Stomach smooth muscle (tissue), 2 donors: Measurements from ENCODE around the gene SELENOW.
"Not testable (repeated sequence)": the region's sequence is repeated elsewhere in the genome, so short reads cannot be mapped to it uniquely, and the experiment has no call there.

Experiments
- H3K27ac ChIP-seq: one replicate; pipeline ENCODE4 v1.7.0; 2013; ENCODE audit warnings: mild to moderate bottlenecking, low read length, inconsistent platforms
- H3K27me3 ChIP-seq, 2 donors: one replicate each; pipeline ENCODE4 v1.7.0; 2013; ENCODE audit warnings: low read length in 2 of 2; ENCODE audit not compliant: insufficient read depth in 2 of 2, control insufficient read depth in 1 of 2
- H3K36me3 ChIP-seq, 2 donors: one replicate each; pipeline ENCODE4 v1.7.0; 2013; ENCODE audit warnings: low read length in 2 of 2; ENCODE audit not compliant: control insufficient read depth in 2 of 2, insufficient read depth in 2 of 2
- H3K4me1 ChIP-seq: one replicate; pipeline ENCODE4 v1.7.0; 2013; ENCODE audit warnings: low read length; ENCODE audit not compliant: control insufficient read depth, insufficient read depth
- H3K4me3 ChIP-seq, 2 donors: one replicate each; pipeline ENCODE4 v1.7.0; 2013; ENCODE audit warnings: low read length in 2 of 2
- H3K9ac ChIP-seq, 2 donors: one replicate each; pipeline ENCODE4 v1.7.0; 2013; ENCODE audit warnings: low read length in 2 of 2, mild to moderate bottlenecking in 1 of 2
- H3K9me3 ChIP-seq, 2 donors: one replicate each; pipeline ENCODE4 v1.7.0; 2013; ENCODE audit warnings: low read length in 2 of 2; ENCODE audit not compliant: control insufficient read depth in 2 of 2
- donor health status: healthy.
- donor health status: Pancreatic carcinoma.

The SELENOW gene

DNA sequence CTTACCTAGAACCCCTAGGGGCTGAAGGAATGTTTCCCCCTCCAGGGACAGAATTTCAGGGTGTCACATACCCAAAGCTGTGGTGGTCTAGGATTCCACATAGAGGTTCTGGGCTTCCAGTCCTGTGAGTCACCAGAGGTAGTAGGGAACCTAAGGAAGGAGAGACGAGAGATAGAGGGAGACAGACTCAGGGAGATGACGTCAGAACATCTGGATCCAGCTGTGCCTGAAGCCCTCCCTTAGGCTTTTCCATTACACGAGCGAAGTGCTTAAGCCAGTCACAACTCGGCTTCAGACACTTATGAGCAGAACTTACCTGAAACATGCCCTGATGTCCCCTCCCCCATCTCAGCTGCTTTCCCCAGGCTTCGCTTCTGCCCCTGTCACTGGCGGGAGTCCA is 11.8 kb upstream of the SELENOW start:
- H3K4me3 ChIP-seq: no peak overlapping the region
- peaks cover 6% of the 10 kb centered on the region for H3K4me1 ChIP-seq
- no peak overlapping the region for H3K27ac ChIP-seq
- H3K27me3 ChIP-seq: no peaks in the 10 kb centered on the region
- H3K36me3 ChIP-seq: no peaks in the 10 kb centered on the region
- no peaks in the 10 kb centered on the region for H3K9me3 ChIP-seq
- no peak overlapping the region for H3K9ac ChIP-seq

DNA sequence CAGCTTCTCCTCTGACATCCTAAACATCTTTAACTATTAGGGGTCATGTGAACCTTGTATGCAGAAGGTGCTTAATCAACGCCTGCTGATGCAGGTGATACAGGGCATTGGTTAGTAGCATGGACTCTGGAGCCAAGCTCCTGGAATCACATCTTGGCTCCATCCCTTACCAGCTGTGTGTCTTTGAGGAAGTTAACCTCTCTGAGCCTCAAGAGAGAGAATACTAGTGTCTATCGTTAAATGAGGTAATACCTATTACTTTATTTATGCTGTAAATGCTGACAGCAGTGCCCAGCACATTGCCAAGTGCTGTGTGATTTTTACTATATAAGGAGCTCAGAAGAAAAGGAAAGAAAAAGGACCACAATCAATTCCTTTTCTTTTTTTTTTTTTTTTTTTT is 11.2 kb upstream of the SELENOW start:
- no peak overlapping the region for H3K27ac ChIP-seq
- no peak overlapping the region for H3K9ac ChIP-seq
- H3K9me3 ChIP-seq: no peaks in the 10 kb centered on the region
- H3K4me3 ChIP-seq: no peak overlapping the region
- peaks cover 6% of the 10 kb centered on the region for H3K4me1 ChIP-seq
- no peaks in the 10 kb centered on the region for H3K36me3 ChIP-seq
- no peaks in the 10 kb centered on the region for H3K27me3 ChIP-seq

DNA sequence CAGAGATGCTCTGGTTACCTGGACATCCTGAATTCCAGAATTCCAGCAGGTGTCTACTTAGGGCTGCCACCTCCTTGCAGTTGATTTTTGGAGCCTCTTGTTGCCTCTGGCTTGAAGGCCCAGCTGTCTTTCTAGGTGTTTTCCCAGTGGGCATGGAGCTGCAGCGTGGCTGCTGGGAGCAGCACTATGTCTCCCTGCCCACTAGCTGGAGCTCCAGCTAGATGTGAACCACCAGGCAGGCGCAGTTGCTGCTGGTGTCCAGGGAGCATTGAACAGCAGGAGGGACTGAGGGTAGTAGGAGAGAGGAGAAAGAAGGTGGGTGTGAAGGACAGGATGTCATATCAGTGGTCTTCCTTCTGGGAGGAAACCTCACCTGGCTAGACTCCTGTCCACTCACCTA is 9.9 kb upstream of the SELENOW start:
- Histone ChIP-seq H3K9ac (no peak overlapping the region), H3K4me3 (no peak overlapping the region), H3K9me3 (no peaks in the 10 kb centered on the region), H3K4me1 (no peaks in the 10 kb centered on the region), H3K27me3 (no peaks in the 10 kb centered on the region), H3K36me3 (no peaks in the 10 kb centered on the region), H3K27ac (no peak overlapping the region)

GRCh38 chr19:47769534-47769933 is 9.0 kb upstream of the SELENOW start:
- Histone ChIP-seq H3K36me3 (no peaks in the 10 kb centered on the region), H3K9me3 (no peaks in the 10 kb centered on the region)

GRCh38 chr19:47771291-47771690 is 7.2 kb upstream of the SELENOW start:
- H3K9ac ChIP-seq, H3K4me1 ChIP-seq, H3K27me3 ChIP-seq, H3K27ac ChIP-seq, H3K4me3 ChIP-seq, H3K36me3 ChIP-seq, H3K9me3 ChIP-seq: not testable (repeated sequence)

More at GRCh38 chr19:47769534-47769933, 9.0 kb upstream of the SELENOW start:
- Histone ChIP-seq H3K27me3 (no peaks in the 10 kb centered on the region), H3K4me3 (no peak overlapping the region), H3K27ac (no peak overlapping the region), H3K4me1 (no peaks in the 10 kb centered on the region), H3K9ac (no peak overlapping the region)

- no peak overlapping the region for H3K27ac ChIP-seq
- peaks cover 30% of the 10 kb centered on the region for H3K4me1 ChIP-seq
- no peaks in the 10 kb centered on the region for H3K9me3 ChIP-seq
- no peak overlapping the region for H3K9ac ChIP-seq
- H3K4me3 ChIP-seq: no peak overlapping the region
- no peaks in the 10 kb centered on the region for H3K27me3 ChIP-seq
- H3K36me3 ChIP-seq: peaks cover 8% of the 10 kb centered on the region in 2 donors
These were observed 1.9 kb upstream of the SELENOW start for GRCh38 chr19:47776568-47776967.

- not testable (repeated sequence) for H3K27me3 ChIP-seq
These were observed 1.1 kb upstream of the SELENOW start for GRCh38 chr19:47777245-47778048.

DNA sequence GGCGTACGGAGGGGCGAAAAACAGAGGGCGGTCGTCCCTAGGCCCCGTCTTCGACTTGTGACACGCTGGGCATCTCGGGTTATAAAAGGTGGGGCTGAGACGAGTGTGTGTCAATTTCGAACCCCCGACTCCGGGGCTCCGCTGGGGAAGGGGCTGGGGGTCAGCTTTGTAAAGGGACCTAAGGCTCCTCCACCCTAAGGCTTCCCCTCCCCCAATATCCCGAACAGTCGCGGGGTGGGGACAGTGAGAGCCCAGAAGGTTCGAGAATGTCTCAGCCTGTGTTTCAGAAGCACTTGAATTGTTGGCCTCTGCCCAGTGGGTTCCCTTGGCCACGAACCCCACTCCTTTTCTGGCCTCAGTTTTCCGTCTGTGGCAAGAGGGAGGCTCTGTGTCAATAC is 450 bp downstream of the SELENOW start:
- H3K27me3 ChIP-seq: no peaks in the 10 kb centered on the region
- peak overlapping the region; percentile 72 to 97 for H3K4me3 ChIP-seq
- H3K27ac ChIP-seq: peak overlapping the region; percentile 98
- peaks cover 47% of the 10 kb centered on the region for H3K4me1 ChIP-seq
- H3K36me3 ChIP-seq: peaks cover 17 to 20% of the 10 kb centered on the region in 2 donors
- H3K9me3 ChIP-seq: no peaks in the 10 kb centered on the region
- peak overlapping the region; percentile 90 to 93 for H3K9ac ChIP-seq

More at GRCh38 chr19:47777245-47778048, 1.1 kb upstream of the SELENOW start:
- H3K4me3 ChIP-seq: peak overlapping the region; percentile 72 to 97
- peak overlapping the region in 1 of 2 donors; percentile 93 for H3K9ac ChIP-seq
- H3K36me3 ChIP-seq: peaks cover 9 to 12% of the 10 kb centered on the region in 2 donors
- H3K27ac ChIP-seq: peak overlapping the region; percentile 98
- not testable (repeated sequence) for H3K9me3 ChIP-seq
- peaks cover 38% of the 10 kb centered on the region for H3K4me1 ChIP-seq

GRCh38 chr19:47779524-47780214 is 1.2 kb downstream of the SELENOW start:
- Histone ChIP-seq H3K4me3 (peak overlapping the region; percentile 72 to 97), H3K27me3 (no peaks in the 10 kb centered on the region), H3K27ac (peak overlapping the region; percentile 98), H3K36me3 (peaks cover 24 to 25% of the 10 kb centered on the region in 2 donors), H3K9ac (peak overlapping the region; percentile 90 to 93), H3K4me1 (peaks cover 49% of the 10 kb centered on the region), H3K9me3 (no peaks in the 10 kb centered on the region)

DNA sequence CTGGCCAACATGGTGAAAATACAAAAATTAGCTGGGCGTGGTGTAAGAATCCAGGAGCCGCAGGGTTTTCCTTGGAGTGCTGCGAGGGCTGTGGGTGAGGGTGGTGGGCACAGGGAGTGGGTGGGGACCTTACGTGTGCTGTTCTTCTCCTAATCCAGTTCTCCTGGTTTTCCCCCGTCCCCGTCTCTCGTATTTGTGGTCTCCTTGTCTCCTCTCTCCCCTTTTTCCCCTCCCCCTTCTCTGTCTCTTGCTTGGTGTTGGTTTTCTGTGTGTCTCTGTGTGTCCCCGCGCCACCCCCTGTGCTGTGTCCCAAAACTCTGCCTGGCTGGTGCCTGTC is 1.7 kb downstream of the SELENOW start:
- Histone ChIP-seq H3K4me1 (peaks cover 49% of the 10 kb centered on the region), H3K27me3 (no peaks in the 10 kb centered on the region), H3K27ac (peak overlapping the region; percentile 98), H3K4me3 (peak overlapping the region; percentile 72 to 97), H3K36me3 (peaks cover 26 to 27% of the 10 kb centered on the region in 2 donors), H3K9me3 (no peaks in the 10 kb centered on the region), H3K9ac (peak overlapping the region; percentile 66 to 90)
